Activated CD8-positive, alpha-beta memory T cell treated with anti-CD3 and anti-CD28 coated beads for 4 hours (primary cell): ENCODE measurements around the gene ATOX1.
"Not testable (repeated sequence)": the region's sequence is repeated elsewhere in the genome, so short reads cannot be mapped to it uniquely, and the experiment has no call there.

ENCODE experiments used
- DNase-seq, 2 donors: peaks; one replicate each; pipeline ENCODE4 v3.0.0-alpha.2; 2020; ENCODE audit warnings: low read depth in 2 of 2

Gene ATOX1

GRCh38 chr5:151698081-151698480, 60.4 kb downstream of the ATOX1 start:
- DNase-seq = not testable (repeated sequence)

- DNase-seq = no peak
These were observed 61.0 kb downstream of the ATOX1 start for GRCh38 chr5:151697452-151697851.

- DNase-seq = no peak
These were observed 61.9 kb downstream of the ATOX1 start for GRCh38 chr5:151696470-151697061.

- no peak for DNase-seq
These were observed 63.0 kb downstream of the ATOX1 start for GRCh38 chr5:151695464-151695863.

- no peak for DNase-seq
These were observed 64.4 kb downstream of the ATOX1 start for GRCh38 chr5:151694035-151694485.
